ENCODE measurements around the gene TMEM174.

DNA sequence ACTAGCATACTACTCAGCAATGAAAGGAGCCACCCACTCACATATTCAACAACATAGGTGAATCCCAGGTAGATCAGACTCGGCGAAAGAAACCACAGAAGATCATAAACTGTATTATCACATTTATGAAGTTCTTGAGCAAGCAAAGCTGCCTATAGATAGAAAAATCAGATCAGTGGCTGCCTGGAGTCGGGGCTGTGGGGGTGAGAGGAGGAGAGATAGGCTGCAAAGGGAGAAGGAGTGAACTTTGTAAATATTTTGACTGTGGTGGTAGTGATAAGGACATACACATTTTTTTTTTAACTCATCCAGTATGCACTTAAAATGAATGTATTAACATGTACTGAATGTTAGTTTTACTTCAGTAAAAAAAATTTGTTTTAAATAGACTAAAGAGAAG, 23.5 kb upstream of the TMEM174 start:
- TF ChIP-seq TAF1 (IDR thresholded peaks at IDR 0.05; ENCODE audit: borderline replicate concordance, low read depth, low read length) = no peak
- no peak for TF ChIP-seq POLR2A (IDR thresholded peaks at IDR 0.05; ENCODE audit: low read depth, low read length)
- TF ChIP-seq POLR2AphosphoS5 (IDR thresholded peaks at IDR 0.05; ENCODE audit: low read depth, low read length) = no peak
